ENCODE measurements around the gene KCNQ2.

GRCh38 chr20:63500151-63500901 lies 27.9 kb upstream of the KCNQ2 start:
- TF ChIP-seq CTCF (IDR thresholded peaks at IDR 0.05; ENCODE audit: insufficient read depth, low read length) (no peak), REST (IDR thresholded peaks at IDR 0.05; ENCODE audit: insufficient replicate concordance, low read depth) (no peak), POLR2AphosphoS5 (IDR thresholded peaks at IDR 0.05; ENCODE audit: low read depth) (no peak), GABPA (IDR thresholded peaks at IDR 0.05; ENCODE audit: low read depth) (no peak), SPI1 (IDR thresholded peaks at IDR 0.05; ENCODE audit: borderline replicate concordance, low read depth) (no peak)

Data from HL-60 (cell line).